Measurements from ENCODE around the gene ACBD4. TPM values are rescaled to one million over a fixed set of nuclear protein-coding genes. Genes with fewer than 3 reads are reported as not detected.

The ACBD4 gene
- total and polyA plus RNA-seq, 2 of the 13 experiments (the other 11 are each of a cell fraction or from before 2014, with no cell fraction given), result 16.1 to 26.9 TPM

DNA sequence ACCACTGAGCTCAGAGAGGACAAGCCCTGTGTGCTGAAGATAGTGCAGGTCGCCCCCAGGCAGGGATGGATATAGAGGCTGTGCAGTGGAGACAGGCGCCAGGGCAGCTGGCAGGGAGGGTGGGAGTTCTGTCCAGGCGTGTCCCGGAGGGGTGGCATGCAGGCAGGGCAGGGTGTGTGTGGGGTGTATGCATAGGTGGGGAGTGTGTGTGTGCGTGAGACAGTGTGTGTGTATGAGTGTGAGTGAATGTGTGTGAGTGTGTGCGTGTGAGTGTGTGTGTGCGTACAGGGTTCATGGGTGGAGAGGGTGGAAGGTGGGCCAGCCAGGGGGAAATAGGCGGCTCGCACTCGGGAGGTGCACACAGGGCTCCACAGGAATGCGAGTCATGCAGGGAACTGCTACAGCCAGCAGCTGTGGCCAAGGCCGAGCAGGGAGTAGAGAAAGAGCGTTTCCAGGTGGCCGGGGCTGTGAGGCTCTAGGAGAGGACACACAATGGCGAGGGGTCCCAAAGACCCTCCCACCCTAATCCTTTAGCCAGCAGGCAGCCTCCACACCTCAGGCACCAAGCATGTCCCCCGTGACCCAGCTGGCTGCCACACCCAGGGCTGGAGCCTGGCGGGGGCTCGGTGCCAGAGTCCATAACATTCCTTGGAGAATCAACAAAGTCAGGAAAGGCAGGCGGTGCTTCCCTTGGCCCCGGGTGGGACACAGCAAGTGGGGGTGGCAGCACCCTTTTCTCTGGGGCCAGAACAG lies 7.8 kb upstream of the ACBD4 start (continued):
- TF ChIP-seq, protein P1, sequence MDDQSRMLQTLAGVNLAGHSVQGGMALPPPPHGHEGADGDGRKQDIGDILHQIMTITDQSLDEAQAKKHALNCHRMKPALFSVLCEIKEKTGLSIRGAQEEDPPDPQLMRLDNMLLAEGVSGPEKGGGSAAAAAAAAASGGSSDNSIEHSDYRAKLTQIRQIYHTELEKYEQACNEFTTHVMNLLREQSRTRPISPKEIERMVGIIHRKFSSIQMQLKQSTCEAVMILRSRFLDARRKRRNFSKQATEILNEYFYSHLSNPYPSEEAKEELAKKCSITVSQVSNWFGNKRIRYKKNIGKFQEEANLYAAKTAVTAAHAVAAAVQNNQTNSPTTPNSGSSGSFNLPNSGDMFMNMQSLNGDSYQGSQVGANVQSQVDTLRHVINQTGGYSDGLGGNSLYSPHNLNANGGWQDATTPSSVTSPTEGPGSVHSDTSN (CRISPR knock-in tag; IDR thresholded peaks at IDR 0.05; ENCODE audit: borderline replicate concordance), result no peak
- TF ChIP-seq ZNF703 (CRISPR knock-in tag; IDR thresholded peaks at IDR 0.05; ENCODE audit: borderline replicate concordance) (no peak), REL (CRISPR knock-in tag; conservative IDR thresholded peaks at IDR 0.05) (no peak), ZNF296 (CRISPR knock-in tag; conservative IDR thresholded peaks at IDR 0.05) (peak; percentile 33; the same call in 1 of the 2 replicates), ARID2 (CRISPR knock-in tag; IDR thresholded peaks at IDR 0.05; ENCODE audit: borderline replicate concordance) (no peak), KLF9 (CRISPR knock-in tag; IDR thresholded peaks at IDR 0.05; ENCODE audit: low read depth) (no peak), RNF2 (conservative IDR thresholded peaks at IDR 0.05; ENCODE audit: low read depth) (no peak), SRSF1 (optimal IDR thresholded peaks at IDR 0.05; ENCODE audit: low read depth, low read length) (peak; percentile 78), ZNF879 (CRISPR knock-in tag; IDR thresholded peaks at IDR 0.05) (no peak), NR2C2 (CRISPR knock-in tag; IDR thresholded peaks at IDR 0.05; ENCODE audit: borderline replicate concordance) (no peak), DMAP1 (CRISPR knock-in tag; IDR thresholded peaks at IDR 0.05) (peak; percentile 51; the same call in 1 of the 2 replicates), ZFP82 (CRISPR knock-in tag; IDR thresholded peaks at IDR 0.05; ENCODE audit: borderline replicate concordance) (no peak), ZNF34 (CRISPR knock-in tag; IDR thresholded peaks at IDR 0.05; ENCODE audit: borderline replicate concordance) (no peak), ZNF550 (CRISPR knock-in tag; IDR thresholded peaks at IDR 0.05; ENCODE audit: borderline replicate concordance) (peak; percentile 45; the same call in 1 of the 2 replicates), BRCA1 (CRISPR knock-in tag; IDR thresholded peaks at IDR 0.05) (no peak), ZMYM3 (CRISPR knock-in tag; IDR thresholded peaks at IDR 0.05) (peak; percentile 27; the same call in 1 of the 2 replicates), GLI4 (CRISPR knock-in tag; IDR thresholded peaks at IDR 0.05; ENCODE audit: borderline replicate concordance) (no peak)
- TF ChIP-seq, protein P2, sequence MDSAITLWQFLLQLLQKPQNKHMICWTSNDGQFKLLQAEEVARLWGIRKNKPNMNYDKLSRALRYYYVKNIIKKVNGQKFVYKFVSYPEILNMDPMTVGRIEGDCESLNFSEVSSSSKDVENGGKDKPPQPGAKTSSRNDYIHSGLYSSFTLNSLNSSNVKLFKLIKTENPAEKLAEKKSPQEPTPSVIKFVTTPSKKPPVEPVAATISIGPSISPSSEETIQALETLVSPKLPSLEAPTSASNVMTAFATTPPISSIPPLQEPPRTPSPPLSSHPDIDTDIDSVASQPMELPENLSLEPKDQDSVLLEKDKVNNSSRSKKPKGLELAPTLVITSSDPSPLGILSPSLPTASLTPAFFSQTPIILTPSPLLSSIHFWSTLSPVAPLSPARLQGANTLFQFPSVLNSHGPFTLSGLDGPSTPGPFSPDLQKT (CRISPR knock-in tag; IDR thresholded peaks at IDR 0.05; ENCODE audit: borderline replicate concordance), result no peak
- TF ChIP-seq, protein P3, sequence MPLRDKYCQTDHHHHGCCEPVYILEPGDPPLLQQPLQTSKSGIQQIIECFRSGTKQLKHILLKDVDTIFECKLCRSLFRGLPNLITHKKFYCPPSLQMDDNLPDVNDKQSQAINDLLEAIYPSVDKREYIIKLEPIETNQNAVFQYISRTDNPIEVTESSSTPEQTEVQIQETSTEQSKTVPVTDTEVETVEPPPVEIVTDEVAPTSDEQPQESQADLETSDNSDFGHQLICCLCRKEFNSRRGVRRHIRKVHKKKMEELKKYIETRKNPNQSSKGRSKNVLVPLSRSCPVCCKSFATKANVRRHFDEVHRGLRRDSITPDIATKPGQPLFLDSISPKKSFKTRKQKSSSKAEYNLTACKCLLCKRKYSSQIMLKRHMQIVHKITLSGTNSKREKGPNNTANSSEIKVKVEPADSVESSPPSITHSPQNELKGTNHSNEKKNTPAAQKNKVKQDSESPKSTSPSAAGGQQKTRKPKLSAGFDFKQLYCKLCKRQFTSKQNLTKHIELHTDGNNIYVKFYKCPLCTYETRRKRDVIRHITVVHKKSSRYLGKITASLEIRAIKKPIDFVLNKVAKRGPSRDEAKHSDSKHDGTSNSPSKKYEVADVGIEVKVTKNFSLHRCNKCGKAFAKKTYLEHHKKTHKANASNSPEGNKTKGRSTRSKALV (CRISPR knock-in tag; IDR thresholded peaks at IDR 0.05), result no peak
- TF ChIP-seq, protein P4, sequence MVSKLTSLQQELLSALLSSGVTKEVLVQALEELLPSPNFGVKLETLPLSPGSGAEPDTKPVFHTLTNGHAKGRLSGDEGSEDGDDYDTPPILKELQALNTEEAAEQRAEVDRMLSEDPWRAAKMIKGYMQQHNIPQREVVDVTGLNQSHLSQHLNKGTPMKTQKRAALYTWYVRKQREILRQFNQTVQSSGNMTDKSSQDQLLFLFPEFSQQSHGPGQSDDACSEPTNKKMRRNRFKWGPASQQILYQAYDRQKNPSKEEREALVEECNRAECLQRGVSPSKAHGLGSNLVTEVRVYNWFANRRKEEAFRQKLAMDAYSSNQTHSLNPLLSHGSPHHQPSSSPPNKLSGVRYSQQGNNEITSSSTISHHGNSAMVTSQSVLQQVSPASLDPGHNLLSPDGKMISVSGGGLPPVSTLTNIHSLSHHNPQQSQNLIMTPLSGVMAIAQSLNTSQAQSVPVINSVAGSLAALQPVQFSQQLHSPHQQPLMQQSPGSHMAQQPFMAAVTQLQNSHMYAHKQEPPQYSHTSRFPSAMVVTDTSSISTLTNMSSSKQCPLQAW (CRISPR knock-in tag; IDR thresholded peaks at IDR 0.05), result 0 out of 2 replicates have a peak, but pooled peaks have one; percentile 76
- TF ChIP-seq, protein P5, sequence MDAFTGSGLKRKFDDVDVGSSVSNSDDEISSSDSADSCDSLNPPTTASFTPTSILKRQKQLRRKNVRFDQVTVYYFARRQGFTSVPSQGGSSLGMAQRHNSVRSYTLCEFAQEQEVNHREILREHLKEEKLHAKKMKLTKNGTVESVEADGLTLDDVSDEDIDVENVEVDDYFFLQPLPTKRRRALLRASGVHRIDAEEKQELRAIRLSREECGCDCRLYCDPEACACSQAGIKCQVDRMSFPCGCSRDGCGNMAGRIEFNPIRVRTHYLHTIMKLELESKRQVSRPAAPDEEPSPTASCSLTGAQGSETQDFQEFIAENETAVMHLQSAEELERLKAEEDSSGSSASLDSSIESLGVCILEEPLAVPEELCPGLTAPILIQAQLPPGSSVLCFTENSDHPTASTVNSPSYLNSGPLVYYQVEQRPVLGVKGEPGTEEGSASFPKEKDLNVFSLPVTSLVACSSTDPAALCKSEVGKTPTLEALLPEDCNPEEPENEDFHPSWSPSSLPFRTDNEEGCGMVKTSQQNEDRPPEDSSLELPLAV (CRISPR knock-in tag; conservative IDR thresholded peaks at IDR 0.05; ENCODE audit: low read depth), result no peak
